Activated T-cell treated with anti-CD3 and anti-CD28 coated beads, Interleukin-2, amount 50 U/mL, for 4 hours (primary cell): Measurements from ENCODE around the gene SCUBE3. TPM values are rescaled to one million over a fixed set of nuclear protein-coding genes. Genes with fewer than 3 reads are reported as not detected.

Source experiments
- ATAC-seq, 2 donors: fragments of 200-7000 bp; cut with Tn5 transposase; one replicate each; pipeline ENCODE4 v1.10.0; 2021
- DNase-seq: peaks from one replicate; pipeline ENCODE4 v3.0.0-alpha.2; 2020
- H3K27me3 Mint-ChIP-seq: one replicate; pipeline ENCODE4 v1.8.0; 2021; ENCODE audit warnings: low read depth, mixed read lengths
- H3K36me3 Mint-ChIP-seq: one replicate; pipeline ENCODE4 v1.8.0; 2022; ENCODE audit warnings: mixed read lengths; ENCODE audit not compliant: insufficient read depth
- H3K4me1 Mint-ChIP-seq: one replicate; pipeline ENCODE4 v1.8.0; 2021; ENCODE audit warnings: low read depth, mixed read lengths
- H3K4me3 Mint-ChIP-seq: one replicate; pipeline ENCODE4 v1.8.0; 2021; ENCODE audit warnings: mild to moderate bottlenecking, moderate library complexity, mixed read lengths
- H3K9me3 Mint-ChIP-seq: one replicate; pipeline ENCODE4 v1.8.0; 2021; ENCODE audit warnings: mixed read lengths
- total RNA-seq, 3 donors: library from RNA; stranded (reverse); gene quantifications; one replicate each; pipeline ENCODE4 v1.2.1, GENCODE V29; 2021

The SCUBE3 gene
- total RNA-seq, 3 donors from 2014 or later = 0.03 TPM; not detected in 2

GRCh38 chr6:35267446-35267845 lies 53.7 kb downstream of the SCUBE3 start:
- H3K4me1 Mint-ChIP-seq = peaks cover 30% of the 10 kb centered on the region
- no peak overlapping the region for H3K4me3 Mint-ChIP-seq
- DNase-seq = no peak
- no peaks in the 10 kb centered on the region for H3K9me3 Mint-ChIP-seq
- ATAC-seq = no peak
- H3K27me3 Mint-ChIP-seq = no peaks in the 10 kb centered on the region
- H3K36me3 Mint-ChIP-seq = peaks cover 12% of the 10 kb centered on the region

DNA sequence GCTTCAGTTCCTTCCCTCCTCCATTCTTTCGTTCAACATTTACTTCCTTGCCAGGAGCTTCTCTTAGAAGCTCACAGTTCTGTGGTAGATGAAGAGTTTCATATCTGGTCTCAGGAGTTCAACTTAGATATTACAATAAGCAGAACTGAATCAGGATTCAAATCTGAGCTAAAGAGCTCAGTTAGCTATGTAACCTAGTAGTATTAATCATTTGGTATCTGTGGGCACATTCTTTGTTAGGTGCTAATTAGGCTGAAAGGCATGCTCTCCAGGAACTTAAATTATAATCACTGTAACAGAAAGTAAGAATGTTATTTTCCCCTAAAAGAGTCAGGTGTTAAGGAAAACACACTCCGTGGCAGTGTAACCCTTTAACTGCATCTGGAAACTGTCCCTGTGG lies 54.1 kb downstream of the SCUBE3 start:
- peaks cover 12% of the 10 kb centered on the region for H3K36me3 Mint-ChIP-seq
- no peaks in the 10 kb centered on the region for H3K9me3 Mint-ChIP-seq
- no peak overlapping the region for H3K4me3 Mint-ChIP-seq
- DNase-seq = no peak
- peaks cover 25% of the 10 kb centered on the region for H3K4me1 Mint-ChIP-seq
- no peak for ATAC-seq
- H3K27me3 Mint-ChIP-seq = no peaks in the 10 kb centered on the region

DNA sequence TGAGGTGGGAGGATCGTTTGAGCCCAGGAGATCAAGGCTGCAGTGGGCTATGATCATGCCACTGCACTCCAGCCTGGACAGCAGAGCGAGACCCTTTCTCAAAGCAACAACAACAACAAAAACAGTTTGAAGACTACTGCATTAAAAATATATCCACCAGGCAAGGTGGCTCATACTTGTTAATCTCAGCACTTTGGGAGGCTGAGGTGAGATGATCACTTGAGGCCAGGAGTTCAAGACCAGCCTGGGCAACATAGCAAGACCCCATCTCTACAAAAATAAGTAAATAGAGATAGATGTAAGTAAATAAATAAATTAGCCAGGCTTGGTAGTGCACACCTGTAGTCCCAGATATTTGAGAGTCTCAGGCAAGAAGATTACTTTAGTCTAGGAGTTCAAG lies 58.2 kb downstream of the SCUBE3 start:
- no peak for ATAC-seq
- no peak overlapping the region for H3K4me3 Mint-ChIP-seq

GRCh38 chr6:35273822-35274559 lies 60.2 kb downstream of the SCUBE3 start:
- peaks cover 8% of the 10 kb centered on the region for H3K36me3 Mint-ChIP-seq
- no peaks in the 10 kb centered on the region for H3K9me3 Mint-ChIP-seq
- peaks cover 8% of the 10 kb centered on the region for H3K4me1 Mint-ChIP-seq
- ATAC-seq = no peak
- no peak overlapping the region for H3K4me3 Mint-ChIP-seq
- no peaks in the 10 kb centered on the region for H3K27me3 Mint-ChIP-seq
- DNase-seq = no peak

More for the DNA sequence above, 58.2 kb downstream of the SCUBE3 start:
- Mint-ChIP-seq H3K36me3 (peaks cover 8% of the 10 kb centered on the region), H3K9me3 (no peaks in the 10 kb centered on the region), H3K27me3 (no peaks in the 10 kb centered on the region), H3K4me1 (peaks cover 11% of the 10 kb centered on the region)
- no peak for DNase-seq

DNA sequence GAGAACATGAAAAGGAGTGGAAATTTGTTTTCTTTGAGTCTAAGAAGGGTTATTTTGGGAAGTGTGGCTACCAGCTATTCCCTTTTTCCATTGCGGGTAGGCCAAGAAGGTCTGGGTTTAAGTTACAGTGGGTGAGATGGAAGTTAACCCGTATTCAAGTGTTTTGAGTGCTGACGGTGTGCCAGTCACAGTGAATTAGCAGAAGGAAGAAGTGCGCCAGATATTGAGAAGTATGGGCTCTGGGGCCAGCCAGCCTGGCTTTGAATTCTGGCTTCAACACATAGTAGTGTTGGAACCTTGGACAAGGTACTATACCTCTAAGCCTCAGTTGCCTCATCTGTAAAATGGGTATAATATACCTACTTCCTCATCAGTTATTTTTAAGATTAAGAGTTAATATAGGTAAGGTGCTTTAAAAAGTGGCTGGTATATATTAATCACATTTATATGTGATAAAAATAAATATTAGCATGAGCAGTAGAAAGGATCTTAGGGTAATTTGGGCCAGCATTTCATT lies 62.0 kb downstream of the SCUBE3 start:
- H3K4me3 Mint-ChIP-seq = no peak overlapping the region
- no peak for DNase-seq
- H3K4me1 Mint-ChIP-seq = peaks cover 7% of the 10 kb centered on the region
- H3K36me3 Mint-ChIP-seq = peaks cover 6% of the 10 kb centered on the region
- no peak for ATAC-seq
- no peaks in the 10 kb centered on the region for H3K27me3 Mint-ChIP-seq
- H3K9me3 Mint-ChIP-seq = no peaks in the 10 kb centered on the region

- no peaks in the 10 kb centered on the region for H3K27me3 Mint-ChIP-seq
- peaks cover 16% of the 10 kb centered on the region for H3K36me3 Mint-ChIP-seq
- no peak overlapping the region for H3K4me3 Mint-ChIP-seq
- DNase-seq = no peak
- no peaks in the 10 kb centered on the region for H3K9me3 Mint-ChIP-seq
- ATAC-seq = no peak
- peaks cover 7% of the 10 kb centered on the region for H3K4me1 Mint-ChIP-seq
Observed at GRCh38 chr6:35278708-35279107, 65.0 kb downstream of the SCUBE3 start.

GRCh38 chr6:35280903-35281302 lies 67.1 kb downstream of the SCUBE3 start:
- DNase-seq = no peak
- Mint-ChIP-seq H3K27me3 (no peaks in the 10 kb centered on the region), H3K4me1 (no peaks in the 10 kb centered on the region), H3K36me3 (peaks cover 22% of the 10 kb centered on the region), H3K9me3 (no peaks in the 10 kb centered on the region), H3K4me3 (no peak overlapping the region)
- no peak for ATAC-seq

- no peak for ATAC-seq
- peaks cover 34% of the 10 kb centered on the region for H3K36me3 Mint-ChIP-seq
- H3K27me3 Mint-ChIP-seq = no peaks in the 10 kb centered on the region
- no peaks in the 10 kb centered on the region for H3K4me1 Mint-ChIP-seq
- no peak for DNase-seq
- no peak overlapping the region for H3K4me3 Mint-ChIP-seq
- no peaks in the 10 kb centered on the region for H3K9me3 Mint-ChIP-seq
Observed at GRCh38 chr6:35282472-35282871, 68.7 kb downstream of the SCUBE3 start.

DNA sequence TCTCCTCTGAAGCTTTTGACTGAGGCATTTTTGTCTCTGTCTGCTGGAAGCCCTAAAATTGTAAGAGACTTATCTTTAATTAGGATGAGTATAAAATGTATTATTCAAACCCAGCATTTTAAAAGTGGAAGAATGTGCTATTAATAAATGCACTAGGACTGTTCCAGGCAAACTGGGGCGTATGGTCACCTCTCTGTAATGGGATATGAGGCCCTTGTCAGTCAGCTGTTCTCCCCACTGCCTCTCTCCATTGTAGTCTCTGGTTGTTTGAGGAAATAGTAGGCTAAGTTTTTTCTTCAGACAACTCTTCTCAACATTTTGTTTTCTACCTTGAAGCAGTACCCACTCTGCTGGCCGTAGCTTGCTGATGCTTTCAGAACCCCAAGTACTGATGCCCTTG lies 69.6 kb downstream of the SCUBE3 start:
- DNase-seq (no peak), ATAC-seq (no peak)
- H3K4me1 Mint-ChIP-seq = no peaks in the 10 kb centered on the region
- H3K9me3 Mint-ChIP-seq = no peaks in the 10 kb centered on the region
- H3K27me3 Mint-ChIP-seq = no peaks in the 10 kb centered on the region
- H3K4me3 Mint-ChIP-seq = no peak overlapping the region
- peaks cover 34% of the 10 kb centered on the region for H3K36me3 Mint-ChIP-seq

DNA sequence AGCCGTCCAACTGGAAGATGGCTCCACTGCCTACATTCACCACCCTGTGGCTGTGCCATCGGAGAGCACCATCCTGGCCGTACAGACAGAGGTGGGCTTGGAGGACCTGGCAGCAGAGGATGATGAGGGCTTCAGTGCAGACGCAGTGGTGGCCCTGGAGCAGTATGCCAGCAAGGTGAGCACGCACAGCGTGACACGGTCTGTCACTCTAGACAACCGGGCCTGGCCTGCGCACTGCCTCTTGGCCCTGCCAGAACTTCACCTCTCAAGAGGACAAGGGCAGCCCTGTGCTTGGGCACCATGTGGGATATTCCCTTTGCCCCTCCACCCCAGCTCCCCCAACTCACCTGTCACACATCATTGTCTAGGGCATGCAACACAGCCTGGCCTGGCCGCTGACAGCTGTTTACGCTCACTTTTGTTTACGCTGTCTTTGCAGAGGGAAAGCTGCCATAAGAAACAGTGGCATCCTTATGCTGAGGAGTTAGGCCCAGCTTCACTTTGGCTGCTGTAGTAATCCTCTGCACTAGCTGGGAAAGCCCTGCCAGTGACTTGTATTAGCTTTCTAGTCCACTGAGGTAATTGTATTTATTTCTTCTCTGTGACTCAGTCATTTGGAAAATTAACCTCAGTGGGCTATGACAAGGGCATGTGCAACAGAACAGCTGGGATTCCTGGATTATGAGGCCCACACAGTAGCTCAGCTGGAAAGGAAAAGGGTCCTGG lies 74.1 kb downstream of the SCUBE3 start:
- DNase-seq (no peak), ATAC-seq (no peak)
- Mint-ChIP-seq H3K4me3 (no peak overlapping the region), H3K9me3 (no peaks in the 10 kb centered on the region), H3K27me3 (no peaks in the 10 kb centered on the region), H3K36me3 (peaks cover 30% of the 10 kb centered on the region), H3K4me1 (no peaks in the 10 kb centered on the region)

DNA sequence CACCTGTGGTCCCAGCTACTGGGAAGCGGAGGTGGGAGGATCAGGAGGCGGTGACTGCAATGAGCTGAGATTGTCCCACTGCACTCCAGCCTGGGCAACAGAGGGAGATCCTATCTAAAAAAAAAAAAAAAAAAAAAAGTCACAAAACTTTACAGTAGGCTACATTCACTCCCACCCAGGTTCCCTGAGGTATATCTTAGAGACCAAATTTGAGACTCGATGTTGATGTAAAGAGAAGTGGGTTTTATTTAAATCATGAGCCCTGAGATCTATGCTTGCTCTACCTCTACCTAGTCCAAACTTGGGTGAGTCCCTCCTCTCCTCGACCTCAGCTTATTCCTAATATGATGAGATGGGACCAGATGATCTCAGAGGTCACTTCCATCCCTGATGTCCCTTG lies 75.1 kb downstream of the SCUBE3 start:
- H3K27me3 Mint-ChIP-seq = no peaks in the 10 kb centered on the region
- no peaks in the 10 kb centered on the region for H3K4me1 Mint-ChIP-seq
- no peak for DNase-seq
- peaks cover 25% of the 10 kb centered on the region for H3K36me3 Mint-ChIP-seq
- no peak overlapping the region for H3K4me3 Mint-ChIP-seq
- H3K9me3 Mint-ChIP-seq = no peaks in the 10 kb centered on the region
- ATAC-seq = no peak

- peaks cover 4% of the 10 kb centered on the region for H3K4me1 Mint-ChIP-seq
- no peaks in the 10 kb centered on the region for H3K27me3 Mint-ChIP-seq
- DNase-seq (no peak), ATAC-seq (no peak)
- H3K4me3 Mint-ChIP-seq = no peak overlapping the region
- H3K9me3 Mint-ChIP-seq = no peaks in the 10 kb centered on the region
- peaks cover 17% of the 10 kb centered on the region for H3K36me3 Mint-ChIP-seq
Observed at GRCh38 chr6:35291491-35291890, 77.7 kb downstream of the SCUBE3 start.

DNA sequence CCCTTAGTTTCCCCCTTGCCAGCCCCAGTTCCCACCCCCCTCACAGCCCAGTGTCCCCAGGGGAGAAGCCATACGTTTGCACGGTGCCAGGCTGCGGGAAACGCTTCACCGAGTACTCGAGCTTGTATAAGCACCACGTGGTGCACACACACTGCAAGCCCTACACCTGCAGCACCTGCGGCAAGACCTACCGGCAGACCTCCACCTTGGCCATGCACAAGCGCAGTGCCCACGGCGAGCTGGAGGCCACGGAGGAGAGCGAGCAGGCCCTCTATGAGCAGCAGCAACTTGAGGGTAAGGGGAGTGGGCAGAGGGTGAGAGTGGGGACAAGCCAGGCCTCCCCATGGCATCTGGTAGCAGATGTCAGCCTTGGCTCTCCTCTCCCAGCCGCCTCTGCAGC lies 78.7 kb downstream of the SCUBE3 start:
- DNase-seq (no peak), ATAC-seq (no peak)
- Mint-ChIP-seq H3K27me3 (no peaks in the 10 kb centered on the region), H3K36me3 (peaks cover 10% of the 10 kb centered on the region), H3K4me3 (no peak overlapping the region), H3K4me1 (peaks cover 9% of the 10 kb centered on the region), H3K9me3 (no peaks in the 10 kb centered on the region)

DNA sequence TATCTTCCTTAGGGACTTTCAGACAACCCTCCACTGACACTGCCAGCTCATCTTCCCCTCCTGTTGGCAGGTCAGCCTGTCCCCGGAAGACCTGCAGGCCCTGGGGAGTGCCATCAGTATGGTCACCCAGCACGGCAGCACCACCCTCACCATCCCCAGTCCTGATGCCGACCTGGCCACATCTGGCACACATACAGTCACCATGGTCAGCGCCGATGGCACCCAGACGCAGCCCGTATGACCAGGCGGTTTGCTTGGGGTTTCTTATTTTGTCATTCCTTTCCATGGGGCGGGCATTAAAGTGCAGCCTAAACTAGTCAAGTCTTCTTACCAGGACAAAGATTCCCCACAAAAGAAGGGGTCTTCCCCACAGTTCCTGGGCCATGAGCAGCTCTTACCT lies 79.9 kb downstream of the SCUBE3 start:
- Mint-ChIP-seq H3K36me3 (peaks cover 10% of the 10 kb centered on the region), H3K4me1 (peaks cover 10% of the 10 kb centered on the region), H3K27me3 (no peaks in the 10 kb centered on the region), H3K9me3 (no peaks in the 10 kb centered on the region), H3K4me3 (no peak overlapping the region)
- ATAC-seq = no peak
- no peak for DNase-seq
